Right renal pelvis (tissue), 4 donors: ENCODE data around the gene UBR1. TPM values are rescaled to one million over a fixed set of nuclear protein-coding genes. Genes with fewer than 3 reads are reported as not detected.
"Not testable (repeated sequence)": the region's sequence is repeated elsewhere in the genome, so short reads cannot be mapped to it uniquely, and the experiment has no call there.

ENCODE experiments used
- DNase-seq, 4 donors: peaks; one replicate each; pipeline ENCODE4 v3.0.0-alpha.2; 2013; ENCODE audit warnings: low read depth in 4 of 4, low spot score in 3 of 4, missing footprints in 1 of 4
- polyA plus RNA-seq, 4 donors: library from polyadenylated mRNA; unstranded; fragments of 120-200 nt; gene quantifications; one replicate each; pipeline ENCODE4 v1.2.1, GENCODE V29; 2013; ENCODE audit not compliant: insufficient read length in 4 of 4

Gene UBR1
- polyA plus RNA-seq, 4 donors = 20.8 to 25.8 (median 23.9) TPM

GRCh38 chr15:42984493-42985034, 121.3 kb downstream of the UBR1 start:
- DNase-seq = no peak

- DNase-seq = not testable (repeated sequence)
Measured at GRCh38 chr15:42979113-42979512, 126.7 kb downstream of the UBR1 start.

GRCh38 chr15:42974202-42974862, 131.5 kb downstream of the UBR1 start:
- no peak for DNase-seq

- no peak for DNase-seq
Measured at GRCh38 chr15:42973114-42973513, 132.7 kb downstream of the UBR1 start.

GRCh38 chr15:42971830-42972229, 134.0 kb downstream of the UBR1 start:
- DNase-seq = no peak

- DNase-seq = no peak
Measured at GRCh38 chr15:42964476-42964875, 141.4 kb downstream of the UBR1 start.

GRCh38 chr15:42955518-42955917, 150.3 kb downstream of the UBR1 start:
- DNase-seq = no peak

GRCh38 chr15:42954291-42954690, 151.5 kb downstream of the UBR1 start:
- DNase-seq = no peak

- not testable (repeated sequence) for DNase-seq
Measured at GRCh38 chr15:42948898-42949297, 156.9 kb downstream of the UBR1 start.

GRCh38 chr15:42940527-42940926, 165.3 kb downstream of the UBR1 start:
- DNase-seq = no peak

GRCh38 chr15:42939841-42940240, 166.0 kb downstream of the UBR1 start:
- no peak for DNase-seq

GRCh38 chr15:42937143-42937542, 168.7 kb downstream of the UBR1 start:
- DNase-seq = no peak

GRCh38 chr15:42933886-42934667, 171.8 kb downstream of the UBR1 start:
- DNase-seq = no peak

GRCh38 chr15:42932833-42933515, 172.9 kb downstream of the UBR1 start:
- DNase-seq = no peak

- no peak for DNase-seq
Measured at GRCh38 chr15:42931702-42932486, 173.9 kb downstream of the UBR1 start.

GRCh38 chr15:42929306-42929848, 176.5 kb downstream of the UBR1 start:
- no peak for DNase-seq

GRCh38 chr15:42921342-42921731, 184.5 kb downstream of the UBR1 start:
- peak in 1 of 4 donors; percentile 5 for DNase-seq

GRCh38 chr15:42920519-42921341, 185.1 kb downstream of the UBR1 start, which contains the start of gene TTBK2:
Gene TTBK2 (minus strand): TSS chr15:42920778. CDS start chr15:42878617, 42,161 bp downstream.
- DNase-seq = peak; percentile 97 to 98 (median 98)
